ENCODE data around the gene NUDT15.
A peak's percentile ranks its signal among the peaks of the same experiment; 100 is the strongest.
"Not testable (repeated sequence)": the region's sequence is repeated elsewhere in the genome, so short reads cannot be mapped to it uniquely, and the experiment has no call there.

NUDT15 gene

GRCh38 chr13:48000559-48001113, 36.9 kb upstream of the NUDT15 start:
- H3K27ac ChIP-seq (ENCODE audit: low read depth, low read length), result peak overlapping the region; percentile 25; the same call in 1 of the 2 replicates
- H3K79me2 ChIP-seq (ENCODE audit: insufficient read depth, low read length), result peaks cover 52% of the 10 kb centered on the region
- H4K20me1 ChIP-seq (ENCODE audit: low read depth, low read length), result no peaks in the 10 kb centered on the region; the same call in 1 of the 2 replicates
- H3K9me3 ChIP-seq (ENCODE audit: insufficient read depth, low read length), result no peaks in the 10 kb centered on the region
- H3K27me3 ChIP-seq (ENCODE audit: low read length), result no peaks in the 10 kb centered on the region
- peak overlapping the region; percentile 91 for H3K9ac ChIP-seq (ENCODE audit: low read length)
- H3K4me3 ChIP-seq (ENCODE audit: insufficient read depth, low read length, poor library complexity, severe bottlenecking), result peak overlapping the region; percentile 95
- H3K4me2 ChIP-seq (ENCODE audit: low read depth, low read length, poor library complexity, severe bottlenecking), result peak overlapping the region; percentile 71
- peak overlapping the region; percentile 90 for H2AFZ ChIP-seq (ENCODE audit: low read depth, low read length, severe bottlenecking)
- no peaks in the 10 kb centered on the region for H3K9me2 ChIP-seq (replicated peaks; ENCODE audit: insufficient read depth, low read length)
- TF ChIP-seq EZH2phosphoT487 (conservative IDR thresholded peaks at IDR 0.05; ENCODE audit: low read length) (no peak), CTCF (IDR thresholded peaks at IDR 0.05; ENCODE audit: insufficient read depth, low read length, poor library complexity, severe bottlenecking) (no peak)
- H3K36me3 ChIP-seq (ENCODE audit: low read length), result peaks cover under 1% of the 10 kb centered on the region; the same call in 1 of the 2 replicates
- peaks cover 3% of the 10 kb centered on the region for H3F3A ChIP-seq (ENCODE audit: insufficient read depth)

DNA sequence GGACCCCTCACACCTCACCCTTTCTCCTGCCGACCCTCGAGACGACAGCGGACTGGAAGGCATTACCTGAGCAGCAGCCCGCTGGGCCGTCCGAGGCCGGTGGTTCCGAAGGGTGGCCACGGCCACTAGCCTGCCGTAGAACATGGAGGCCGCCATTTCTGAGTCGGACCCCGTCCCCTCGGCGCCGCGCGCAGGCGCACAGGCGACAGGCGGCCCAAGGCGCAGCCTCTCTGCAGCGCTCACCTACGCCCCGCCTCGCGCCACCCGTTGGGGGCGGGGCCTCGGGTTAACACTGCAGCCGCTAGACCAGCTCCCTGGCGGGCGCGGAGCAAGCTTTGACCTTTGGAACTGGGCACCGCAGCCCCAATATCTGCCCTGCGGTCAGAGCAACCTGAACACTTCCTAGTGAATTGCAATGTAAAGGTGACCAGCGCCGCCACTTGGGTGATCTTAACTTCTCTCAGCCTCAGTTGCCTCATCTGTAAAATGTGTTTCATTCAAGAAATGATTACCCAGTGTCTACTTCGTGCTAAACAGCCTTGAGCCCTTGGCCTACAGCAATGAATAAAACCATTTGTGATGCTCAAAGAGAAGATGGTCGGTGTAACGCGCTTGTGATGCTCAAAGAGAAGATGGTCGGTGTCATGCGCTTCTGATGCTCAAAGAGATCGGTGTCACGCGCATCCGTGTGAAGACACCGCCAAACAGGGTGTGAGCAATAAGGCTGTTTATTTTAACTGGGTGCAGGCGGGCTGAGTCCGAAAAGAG, 36.2 kb upstream of the NUDT15 start, which contains the start of gene SUCLA2:
SUCLA2 (minus strand) TSS at position 160 of the 768 bp plus-strand sequence; CDS start at position 156, 4 bp downstream.
- Histone ChIP-seq H3K27me3 (ENCODE audit: low read length) (no peaks in the 10 kb centered on the region), H3K9me3 (ENCODE audit: insufficient read depth, low read length) (no peaks in the 10 kb centered on the region), H2AFZ (ENCODE audit: low read depth, low read length, severe bottlenecking) (peak within 1 kb of the TSS; percentile 90), H3K4me3 (ENCODE audit: insufficient read depth, low read length, poor library complexity, severe bottlenecking) (peak within 1 kb of the TSS; percentile 95), H3F3A (ENCODE audit: insufficient read depth) (peaks cover 3% of the 10 kb centered on the region), H4K20me1 (ENCODE audit: low read depth, low read length) (no peaks in the 10 kb centered on the region; the same call in 1 of the 2 replicates), H3K79me2 (ENCODE audit: insufficient read depth, low read length) (peaks cover 47% of the 10 kb centered on the region), H3K36me3 (ENCODE audit: low read length) (no peaks in the 10 kb centered on the region; the same call in 1 of the 2 replicates), H3K27ac (ENCODE audit: low read depth, low read length) (peak within 1 kb of the TSS; percentile 25; the same call in 1 of the 2 replicates), H3K9me2 (replicated peaks; ENCODE audit: insufficient read depth, low read length) (no peaks in the 10 kb centered on the region), H3K9ac (ENCODE audit: low read length) (peak within 1 kb of the TSS; percentile 91), H3K4me2 (ENCODE audit: low read depth, low read length, poor library complexity, severe bottlenecking) (peak within 1 kb of the TSS; percentile 71)
- TF ChIP-seq CTCF (IDR thresholded peaks at IDR 0.05; ENCODE audit: insufficient read depth, low read length, poor library complexity, severe bottlenecking) (no peak), EZH2phosphoT487 (conservative IDR thresholded peaks at IDR 0.05; ENCODE audit: low read length) (no peak)

DNA sequence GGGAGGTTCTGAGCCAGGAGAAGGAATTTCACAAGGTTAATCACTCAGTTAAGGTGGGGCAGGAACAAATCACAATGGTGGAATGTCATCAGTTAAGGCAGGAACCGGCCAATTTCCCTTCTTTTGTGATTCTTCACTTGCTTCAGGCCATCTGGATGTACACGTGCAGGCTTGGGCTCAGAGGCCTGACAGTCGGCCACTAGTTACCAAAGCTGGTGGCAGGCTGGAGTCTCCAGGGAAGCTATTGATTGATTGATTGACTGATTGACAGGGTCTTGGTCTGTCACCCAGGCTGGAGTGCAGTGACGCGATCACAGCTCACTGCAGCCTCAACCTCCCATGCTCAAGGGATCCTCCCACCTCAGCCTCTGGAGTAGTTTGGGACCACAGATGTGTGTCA, 35.5 kb upstream of the NUDT15 start:
- not testable (repeated sequence) for H4K20me1 ChIP-seq (ENCODE audit: low read depth, low read length); H2AFZ ChIP-seq (ENCODE audit: low read depth, low read length, severe bottlenecking); H3K36me3 ChIP-seq (ENCODE audit: low read length); H3F3A ChIP-seq (ENCODE audit: insufficient read depth); H3K9ac ChIP-seq (ENCODE audit: low read length); H3K9me2 ChIP-seq (replicated peaks; ENCODE audit: insufficient read depth, low read length); H3K4me2 ChIP-seq (ENCODE audit: low read depth, low read length, poor library complexity, severe bottlenecking); H3K27me3 ChIP-seq (ENCODE audit: low read length); H3K4me3 ChIP-seq (ENCODE audit: insufficient read depth, low read length, poor library complexity, severe bottlenecking); H3K9me3 ChIP-seq (ENCODE audit: insufficient read depth, low read length); H3K27ac ChIP-seq (ENCODE audit: low read depth, low read length)
- peaks cover 41% of the 10 kb centered on the region for H3K79me2 ChIP-seq (ENCODE audit: insufficient read depth, low read length)

DNA sequence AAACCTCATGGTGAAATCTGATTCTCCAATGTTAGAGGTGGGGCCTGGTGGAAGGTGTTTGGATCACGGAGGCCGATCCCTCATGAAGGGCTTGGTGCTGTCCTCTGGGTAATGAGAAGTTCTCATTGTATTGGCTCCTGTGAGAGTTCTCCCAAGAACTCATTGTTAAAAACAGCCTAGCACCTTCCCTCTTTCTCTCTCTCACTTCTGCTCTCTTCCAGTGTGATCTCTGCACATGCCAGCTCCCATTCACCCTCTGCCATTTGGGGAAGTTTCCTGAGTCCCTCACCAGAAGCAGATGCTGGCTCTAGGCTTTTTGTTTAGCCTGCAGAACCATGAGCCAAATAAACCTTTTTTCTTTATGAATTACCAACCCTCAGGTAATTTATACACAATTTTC, 33.3 kb upstream of the NUDT15 start:
- peaks cover 3% of the 10 kb centered on the region; the same call in 1 of the 2 replicates for H3F3A ChIP-seq (ENCODE audit: insufficient read depth)
- peaks cover 19% of the 10 kb centered on the region for H3K79me2 ChIP-seq (ENCODE audit: insufficient read depth, low read length)
- TF ChIP-seq EZH2phosphoT487 (conservative IDR thresholded peaks at IDR 0.05; ENCODE audit: low read length), result no peak
- TF ChIP-seq CTCF (IDR thresholded peaks at IDR 0.05; ENCODE audit: insufficient read depth, low read length, poor library complexity, severe bottlenecking), result no peak
- H3K4me2 ChIP-seq (ENCODE audit: low read depth, low read length, poor library complexity, severe bottlenecking), result no peak overlapping the region
- H3K36me3 ChIP-seq (ENCODE audit: low read length), result no peaks in the 10 kb centered on the region
- H4K20me1 ChIP-seq (ENCODE audit: low read depth, low read length), result no peaks in the 10 kb centered on the region
- no peaks in the 10 kb centered on the region for H3K9me2 ChIP-seq (replicated peaks; ENCODE audit: insufficient read depth, low read length)
- no peak overlapping the region for H2AFZ ChIP-seq (ENCODE audit: low read depth, low read length, severe bottlenecking)
- H3K9ac ChIP-seq (ENCODE audit: low read length), result no peak overlapping the region
- no peaks in the 10 kb centered on the region for H3K27me3 ChIP-seq (ENCODE audit: low read length)
- no peaks in the 10 kb centered on the region for H3K9me3 ChIP-seq (ENCODE audit: insufficient read depth, low read length)
- H3K27ac ChIP-seq (ENCODE audit: low read depth, low read length), result no peak overlapping the region
- H3K4me3 ChIP-seq (ENCODE audit: insufficient read depth, low read length, poor library complexity, severe bottlenecking), result no peak overlapping the region
